Activated CD4-positive, alpha-beta memory T cell treated with anti-CD3 and anti-CD28 coated beads for 36 hours (primary cell): ENCODE results near the gene ATP1A1. TPM values are rescaled to one million over a fixed set of nuclear protein-coding genes. Genes with fewer than 3 reads are reported as not detected.
A peak's percentile ranks its signal among the peaks of the same experiment; 100 is the strongest.

Source experiments
- CTCF ChIA-PET: fragments of 350-600 bp; sonication (Branson Sonifier 250); formaldehyde crosslinking; loops from one replicate; lab custom pipeline; 2021; ENCODE audit warnings: antibody characterized with exemption, inconsistent platforms; lab: Charles Lee
- POLR2A ChIA-PET: fragments of 350-600 bp; sonication (Branson Sonifier 250); formaldehyde crosslinking; loops from one replicate; lab custom pipeline; 2021; ENCODE audit warnings: antibody characterized with exemption; lab: Charles Lee
- DNase-seq: peaks from one replicate; pipeline ENCODE4 v3.0.0-alpha.2; 2020
- H3K27ac Mint-ChIP-seq: one replicate; pipeline ENCODE4 v1.8.0; 2021; ENCODE audit warnings: mixed read lengths
- H3K27me3 Mint-ChIP-seq: one replicate; pipeline ENCODE4 v1.8.0; 2021; ENCODE audit warnings: mixed read lengths
- H3K36me3 Mint-ChIP-seq: one replicate; pipeline ENCODE4 v1.8.0; 2021; ENCODE audit warnings: mixed read lengths
- H3K4me1 Mint-ChIP-seq: one replicate; pipeline ENCODE4 v1.8.0; 2021; ENCODE audit warnings: low read depth, mixed read lengths
- H3K4me3 Mint-ChIP-seq: one replicate; pipeline ENCODE4 v1.8.0; 2021; ENCODE audit warnings: mild to moderate bottlenecking, mixed read lengths
- H3K9me3 Mint-ChIP-seq: one replicate; pipeline ENCODE4 v1.8.0; 2021; ENCODE audit warnings: mixed read lengths
- intact Hi-C: fragments of 100-400 bp; cut with micrococcal nuclease; formaldehyde crosslinking; loops from one replicate; pipeline ENCODE4 v1.15.1; 2023
- total RNA-seq, 2 experiments: library from RNA; stranded (reverse); gene quantifications; one replicate each; pipeline ENCODE4 v1.2.3, GENCODE V29; 2021

ATP1A1 gene
- total RNA-seq, 2 experiments from 2014 or later: 253 to 258 TPM

GRCh38 chr1:116332451-116332850 lies 40.6 kb upstream of the ATP1A1 start:
- Mint-ChIP-seq H3K4me3 (no peak overlapping the region), H3K27me3 (no peaks in the 10 kb centered on the region), H3K27ac (no peak overlapping the region), H3K9me3 (no peaks in the 10 kb centered on the region), H3K36me3 (no peaks in the 10 kb centered on the region), H3K4me1 (peaks cover 13% of the 10 kb centered on the region)
- intact Hi-C loops: no loop called here
- POLR2A ChIA-PET: no interaction called here
- CTCF ChIA-PET: no interaction called here
- no peak for DNase-seq

- no peaks in the 10 kb centered on the region for H3K36me3 Mint-ChIP-seq
- intact Hi-C loops: no loop called here
- H3K4me3 Mint-ChIP-seq: no peak overlapping the region
- peaks cover 9% of the 10 kb centered on the region for H3K4me1 Mint-ChIP-seq
- no peak overlapping the region for H3K27ac Mint-ChIP-seq
- no peak for DNase-seq
- no peaks in the 10 kb centered on the region for H3K27me3 Mint-ChIP-seq
- no peaks in the 10 kb centered on the region for H3K9me3 Mint-ChIP-seq
- POLR2A ChIA-PET: no interaction called here
- CTCF ChIA-PET: no interaction called here
These were observed 39.7 kb upstream of the ATP1A1 start for GRCh38 chr1:116333171-116334014.

- intact Hi-C loops: no loop called here
- ChIA-PET CTCF (interaction anchor here (0.7 kb wide), 1 partner anchor 165 kb away, joined by 3 read pairs; no protein-coding TSS in a partner anchor), POLR2A (no interaction called here)
- H3K4me1 Mint-ChIP-seq: peaks cover 6% of the 10 kb centered on the region
- DNase-seq: no peak
- H3K4me3 Mint-ChIP-seq: no peak overlapping the region
- H3K27me3 Mint-ChIP-seq: no peaks in the 10 kb centered on the region
- no peaks in the 10 kb centered on the region for H3K9me3 Mint-ChIP-seq
- no peak overlapping the region for H3K27ac Mint-ChIP-seq
- no peaks in the 10 kb centered on the region for H3K36me3 Mint-ChIP-seq
These were observed 39.0 kb upstream of the ATP1A1 start for GRCh38 chr1:116334015-116334547.

- Mint-ChIP-seq H3K4me3 (no peak overlapping the region), H3K27me3 (no peaks in the 10 kb centered on the region), H3K4me1 (peaks cover 4% of the 10 kb centered on the region), H3K27ac (no peak overlapping the region), H3K9me3 (no peaks in the 10 kb centered on the region), H3K36me3 (no peaks in the 10 kb centered on the region)
- intact Hi-C loops: no loop called here
- POLR2A ChIA-PET: no interaction called here
- CTCF ChIA-PET: interaction anchor here (0.7 kb wide), 1 partner anchor 164 kb away, joined by 3 read pairs; no protein-coding TSS in a partner anchor
- DNase-seq: no peak
These were observed 38.0 kb upstream of the ATP1A1 start for GRCh38 chr1:116334868-116335635.

- no peak overlapping the region for H3K4me3 Mint-ChIP-seq
- no peak overlapping the region for H3K27ac Mint-ChIP-seq
- no peaks in the 10 kb centered on the region for H3K27me3 Mint-ChIP-seq
- CTCF ChIA-PET: no interaction called here
- POLR2A ChIA-PET: no interaction called here
- no peaks in the 10 kb centered on the region for H3K36me3 Mint-ChIP-seq
- peaks cover 2% of the 10 kb centered on the region for H3K4me1 Mint-ChIP-seq
- intact Hi-C loops: no loop called here
- DNase-seq: no peak
- no peaks in the 10 kb centered on the region for H3K9me3 Mint-ChIP-seq
These were observed 37.0 kb upstream of the ATP1A1 start for GRCh38 chr1:116335850-116336624.

GRCh38 chr1:116337398-116337797 lies 35.6 kb upstream of the ATP1A1 start:
- Mint-ChIP-seq H3K27me3 (no peaks in the 10 kb centered on the region), H3K27ac (no peak overlapping the region), H3K4me3 (no peak overlapping the region), H3K36me3 (no peaks in the 10 kb centered on the region), H3K9me3 (no peaks in the 10 kb centered on the region), H3K4me1 (peaks cover 5% of the 10 kb centered on the region)
- no peak for DNase-seq
- POLR2A ChIA-PET: no interaction called here
- CTCF ChIA-PET: no interaction called here
- intact Hi-C loops: no loop called here

- CTCF ChIA-PET: no interaction called here
These were observed 34.6 kb upstream of the ATP1A1 start for GRCh38 chr1:116338400-116338799.

GRCh38 chr1:116340506-116341231 lies 32.4 kb upstream of the ATP1A1 start:
- Mint-ChIP-seq H3K4me1 (peaks cover 30% of the 10 kb centered on the region), H3K36me3 (no peaks in the 10 kb centered on the region), H3K27me3 (no peaks in the 10 kb centered on the region), H3K27ac (no peak overlapping the region), H3K4me3 (no peak overlapping the region), H3K9me3 (no peaks in the 10 kb centered on the region)
- CTCF ChIA-PET: no interaction called here
- intact Hi-C loops: no loop called here
- POLR2A ChIA-PET: no interaction called here
- DNase-seq: no peak

More at GRCh38 chr1:116338400-116338799, 34.6 kb upstream of the ATP1A1 start:
- intact Hi-C loops: no loop called here
- no peak for DNase-seq
- no peak overlapping the region for H3K27ac Mint-ChIP-seq
- no peaks in the 10 kb centered on the region for H3K36me3 Mint-ChIP-seq
- no peak overlapping the region for H3K4me3 Mint-ChIP-seq
- H3K4me1 Mint-ChIP-seq: peaks cover 11% of the 10 kb centered on the region
- no peaks in the 10 kb centered on the region for H3K9me3 Mint-ChIP-seq
- H3K27me3 Mint-ChIP-seq: no peaks in the 10 kb centered on the region
- POLR2A ChIA-PET: no interaction called here

- DNase-seq: no peak
- ChIA-PET CTCF (no interaction called here), POLR2A (interaction anchor here (0.6 kb wide), 1 partner anchor 61 kb away, joined by 3 read pairs; no protein-coding TSS in a partner anchor)
- Mint-ChIP-seq H3K4me3 (no peak overlapping the region), H3K27me3 (no peaks in the 10 kb centered on the region), H3K4me1 (peaks cover 50% of the 10 kb centered on the region), H3K27ac (no peak overlapping the region), H3K9me3 (no peaks in the 10 kb centered on the region), H3K36me3 (no peaks in the 10 kb centered on the region)
- intact Hi-C loops: no loop called here
These were observed 30.0 kb upstream of the ATP1A1 start for GRCh38 chr1:116343019-116343418.

GRCh38 chr1:116345011-116345410 lies 28.0 kb upstream of the ATP1A1 start:
- Mint-ChIP-seq H3K36me3 (no peaks in the 10 kb centered on the region), H3K4me1 (peaks cover 60% of the 10 kb centered on the region), H3K4me3 (no peak overlapping the region), H3K27me3 (no peaks in the 10 kb centered on the region), H3K9me3 (peaks cover 4% of the 10 kb centered on the region), H3K27ac (no peak overlapping the region)
- POLR2A ChIA-PET: no interaction called here
- CTCF ChIA-PET: interaction anchor here (1.3 kb wide), 1 partner anchor 193 kb away, joined by 3 read pairs; no protein-coding TSS in a partner anchor
- no peak for DNase-seq
- intact Hi-C loops: no loop called here

GRCh38 chr1:116345843-116346242 lies 27.2 kb upstream of the ATP1A1 start:
- H3K36me3 Mint-ChIP-seq: no peaks in the 10 kb centered on the region
- H3K4me1 Mint-ChIP-seq: peaks cover 60% of the 10 kb centered on the region
- H3K4me3 Mint-ChIP-seq: no peak overlapping the region
- H3K9me3 Mint-ChIP-seq: peaks cover 4% of the 10 kb centered on the region
- DNase-seq: peak; percentile 43
- H3K27me3 Mint-ChIP-seq: no peaks in the 10 kb centered on the region
- H3K27ac Mint-ChIP-seq: no peak overlapping the region
- intact Hi-C loops: no loop called here
- ChIA-PET POLR2A (no interaction called here), CTCF (interaction anchor here (1.3 to 1.4 kb wide), 2 partner anchors 193 to 207 kb away, joined by 3 to 6 read pairs; no protein-coding TSS in a partner anchor)
